ENCODE measurements around the gene PIK3C2G.
"Not testable (repeated sequence)": the region's sequence is repeated elsewhere in the genome, so short reads cannot be mapped to it uniquely, and the experiment has no call there.

The PIK3C2G gene

GRCh38 chr12:18542497-18542896 lies 281.2 kb downstream of the PIK3C2G start:
- H3K27me3 ChIP-seq (replicated peaks in 2 of 5; ENCODE audit: control insufficient read depth in 4 of 5, insufficient read depth in 5 of 5, low read length in 4 of 5); H3K36me3 ChIP-seq (ENCODE audit: control insufficient read depth in 4 of 4, insufficient read depth in 4 of 4, low read length in 3 of 4); H3K4me3 ChIP-seq (ENCODE audit: control insufficient read depth in 1 of 7, extremely low read depth in 1 of 7, insufficient read depth in 4 of 7, low read depth in 2 of 7, low read length in 6 of 7); H3K27ac ChIP-seq (ENCODE audit: insufficient read depth in 1 of 2, low read depth in 1 of 2, low read length in 2 of 2, poor library complexity in 1 of 2, severe bottlenecking in 2 of 2); CTCF ChIA-PET; DNase-seq; POLR2A ChIA-PET; H3K4me1 ChIP-seq (ENCODE audit: control extremely low read depth in 1 of 4, control insufficient read depth in 4 of 4, insufficient read depth in 4 of 4, low read length in 3 of 4); H3K9me3 ChIP-seq (ENCODE audit: control extremely low read depth in 1 of 5, control insufficient read depth in 4 of 5, insufficient read depth in 2 of 5, low read depth in 1 of 5, low read length in 4 of 5): not testable (repeated sequence)
- 100% methylated on average over 2 of the region's 3 CpGs for WGBS (ENCODE audit: insufficient coverage)

DNA sequence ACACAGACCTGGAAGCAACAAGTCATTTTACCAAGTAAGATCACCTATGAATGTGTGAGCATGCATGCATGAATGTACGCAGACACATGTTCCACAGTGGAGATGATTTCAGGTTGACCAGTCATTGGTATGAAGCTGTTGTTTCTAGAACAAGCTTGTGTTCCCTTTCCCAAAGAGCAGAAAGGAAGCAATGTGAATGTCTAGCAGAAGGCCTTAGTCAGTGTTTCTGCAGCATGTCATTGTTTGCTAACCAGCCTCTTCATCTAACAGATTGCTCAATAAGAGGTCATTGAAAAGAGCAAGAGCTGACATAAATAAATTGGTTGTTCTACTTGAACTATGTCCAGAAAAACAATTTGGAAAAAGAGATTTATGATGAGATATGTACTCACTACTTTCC lies 285.1 kb downstream of the PIK3C2G start:
- WGBS (ENCODE audit: insufficient coverage) = 100% methylated on average over 1 of the region's 1 CpG
- no peak overlapping the region for H3K27ac ChIP-seq (ENCODE audit: insufficient read depth in 1 of 2, low read depth in 1 of 2, low read length in 2 of 2, poor library complexity in 1 of 2, severe bottlenecking in 2 of 2)
- ChIA-PET POLR2A (no interaction called here), CTCF (interaction anchor here (1.2 kb wide), 1 partner anchor 640 kb away, joined by 3 read pairs; no protein-coding TSS in a partner anchor)
- H3K27me3 ChIP-seq (replicated peaks in 2 of 5; ENCODE audit: control insufficient read depth in 4 of 5, insufficient read depth in 5 of 5, low read length in 4 of 5) = no peaks in the 10 kb centered on the region
- no peaks in the 10 kb centered on the region for H3K4me1 ChIP-seq (ENCODE audit: control extremely low read depth in 1 of 4, control insufficient read depth in 4 of 4, insufficient read depth in 4 of 4, low read length in 3 of 4)
- DNase-seq = no peak
- H3K4me3 ChIP-seq (ENCODE audit: control insufficient read depth in 1 of 7, extremely low read depth in 1 of 7, insufficient read depth in 4 of 7, low read depth in 2 of 7, low read length in 6 of 7) = no peak overlapping the region
- H3K36me3 ChIP-seq (ENCODE audit: control insufficient read depth in 4 of 4, insufficient read depth in 4 of 4, low read length in 3 of 4) = no peaks in the 10 kb centered on the region
- no peaks in the 10 kb centered on the region for H3K9me3 ChIP-seq (ENCODE audit: control extremely low read depth in 1 of 5, control insufficient read depth in 4 of 5, insufficient read depth in 2 of 5, low read depth in 1 of 5, low read length in 4 of 5)

- DNase-seq = no peak
- Histone ChIP-seq H3K27me3 (replicated peaks in 2 of 5; ENCODE audit: control insufficient read depth in 4 of 5, insufficient read depth in 5 of 5, low read length in 4 of 5) (no peaks in the 10 kb centered on the region), H3K4me1 (ENCODE audit: control extremely low read depth in 1 of 4, control insufficient read depth in 4 of 4, insufficient read depth in 4 of 4, low read length in 3 of 4) (no peaks in the 10 kb centered on the region), H3K36me3 (ENCODE audit: control insufficient read depth in 4 of 4, insufficient read depth in 4 of 4, low read length in 3 of 4) (no peaks in the 10 kb centered on the region), H3K9me3 (ENCODE audit: control extremely low read depth in 1 of 5, control insufficient read depth in 4 of 5, insufficient read depth in 2 of 5, low read depth in 1 of 5, low read length in 4 of 5) (no peaks in the 10 kb centered on the region), H3K27ac (ENCODE audit: insufficient read depth in 1 of 2, low read depth in 1 of 2, low read length in 2 of 2, poor library complexity in 1 of 2, severe bottlenecking in 2 of 2) (no peak overlapping the region), H3K4me3 (ENCODE audit: control insufficient read depth in 1 of 7, extremely low read depth in 1 of 7, insufficient read depth in 4 of 7, low read depth in 2 of 7, low read length in 6 of 7) (no peak overlapping the region)
- CTCF ChIA-PET = no interaction called here
- POLR2A ChIA-PET = no interaction called here
- 100% methylated on average over 2 of the region's 2 CpGs for WGBS (ENCODE audit: insufficient coverage)
Observed at GRCh38 chr12:18549598-18549997, 288.3 kb downstream of the PIK3C2G start.

GRCh38 chr12:18551106-18551505 lies 289.8 kb downstream of the PIK3C2G start:
- Histone ChIP-seq H3K4me1 (ENCODE audit: control extremely low read depth in 1 of 4, control insufficient read depth in 4 of 4, insufficient read depth in 4 of 4, low read length in 3 of 4) (no peaks in the 10 kb centered on the region), H3K4me3 (ENCODE audit: control insufficient read depth in 1 of 7, extremely low read depth in 1 of 7, insufficient read depth in 4 of 7, low read depth in 2 of 7, low read length in 6 of 7) (no peak overlapping the region), H3K27ac (ENCODE audit: insufficient read depth in 1 of 2, low read depth in 1 of 2, low read length in 2 of 2, poor library complexity in 1 of 2, severe bottlenecking in 2 of 2) (no peak overlapping the region), H3K36me3 (ENCODE audit: control insufficient read depth in 4 of 4, insufficient read depth in 4 of 4, low read length in 3 of 4) (no peaks in the 10 kb centered on the region), H3K27me3 (replicated peaks in 2 of 5; ENCODE audit: control insufficient read depth in 4 of 5, insufficient read depth in 5 of 5, low read length in 4 of 5) (no peaks in the 10 kb centered on the region), H3K9me3 (ENCODE audit: control extremely low read depth in 1 of 5, control insufficient read depth in 4 of 5, insufficient read depth in 2 of 5, low read depth in 1 of 5, low read length in 4 of 5) (no peaks in the 10 kb centered on the region)
- DNase-seq = no peak
- ChIA-PET POLR2A (no interaction called here), CTCF (no interaction called here)
- 100% methylated on average over 1 of the region's 1 CpG for WGBS (ENCODE audit: insufficient coverage)

- WGBS (ENCODE audit: insufficient coverage) = 94% methylated on average over 1 of the region's 3 CpGs
- ChIA-PET CTCF (no interaction called here), POLR2A (no interaction called here)
Observed at GRCh38 chr12:18551701-18552100, 290.4 kb downstream of the PIK3C2G start.

GRCh38 chr12:18552829-18553228 lies 291.5 kb downstream of the PIK3C2G start:
- Histone ChIP-seq H3K27ac (ENCODE audit: insufficient read depth in 1 of 2, low read depth in 1 of 2, low read length in 2 of 2, poor library complexity in 1 of 2, severe bottlenecking in 2 of 2) (no peak overlapping the region), H3K4me3 (ENCODE audit: control insufficient read depth in 1 of 7, extremely low read depth in 1 of 7, insufficient read depth in 4 of 7, low read depth in 2 of 7, low read length in 6 of 7) (no peak overlapping the region), H3K9me3 (ENCODE audit: control extremely low read depth in 1 of 5, control insufficient read depth in 4 of 5, insufficient read depth in 2 of 5, low read depth in 1 of 5, low read length in 4 of 5) (no peaks in the 10 kb centered on the region), H3K4me1 (ENCODE audit: control extremely low read depth in 1 of 4, control insufficient read depth in 4 of 4, insufficient read depth in 4 of 4, low read length in 3 of 4) (no peaks in the 10 kb centered on the region), H3K36me3 (ENCODE audit: control insufficient read depth in 4 of 4, insufficient read depth in 4 of 4, low read length in 3 of 4) (no peaks in the 10 kb centered on the region), H3K27me3 (replicated peaks in 2 of 5; ENCODE audit: control insufficient read depth in 4 of 5, insufficient read depth in 5 of 5, low read length in 4 of 5) (no peaks in the 10 kb centered on the region)
- WGBS (ENCODE audit: insufficient coverage) = 100% methylated on average over 3 of the region's 5 CpGs
- ChIA-PET POLR2A (no interaction called here), CTCF (no interaction called here)
- no peak for DNase-seq

More at GRCh38 chr12:18551701-18552100, 290.4 kb downstream of the PIK3C2G start:
- H3K9me3 ChIP-seq (ENCODE audit: control extremely low read depth in 1 of 5, control insufficient read depth in 4 of 5, insufficient read depth in 2 of 5, low read depth in 1 of 5, low read length in 4 of 5) = no peaks in the 10 kb centered on the region
- no peaks in the 10 kb centered on the region for H3K4me1 ChIP-seq (ENCODE audit: control extremely low read depth in 1 of 4, control insufficient read depth in 4 of 4, insufficient read depth in 4 of 4, low read length in 3 of 4)
- DNase-seq = no peak
- H3K36me3 ChIP-seq (ENCODE audit: control insufficient read depth in 4 of 4, insufficient read depth in 4 of 4, low read length in 3 of 4) = no peaks in the 10 kb centered on the region
- H3K4me3 ChIP-seq (ENCODE audit: control insufficient read depth in 1 of 7, extremely low read depth in 1 of 7, insufficient read depth in 4 of 7, low read depth in 2 of 7, low read length in 6 of 7) = no peak overlapping the region
- no peak overlapping the region for H3K27ac ChIP-seq (ENCODE audit: insufficient read depth in 1 of 2, low read depth in 1 of 2, low read length in 2 of 2, poor library complexity in 1 of 2, severe bottlenecking in 2 of 2)
- no peaks in the 10 kb centered on the region for H3K27me3 ChIP-seq (replicated peaks in 2 of 5; ENCODE audit: control insufficient read depth in 4 of 5, insufficient read depth in 5 of 5, low read length in 4 of 5)

GRCh38 chr12:18556161-18556560 lies 294.8 kb downstream of the PIK3C2G start:
- Histone ChIP-seq H3K4me1 (ENCODE audit: control extremely low read depth in 1 of 4, control insufficient read depth in 4 of 4, insufficient read depth in 4 of 4, low read length in 3 of 4) (peaks cover 0 to 5% (median 4%) of the 10 kb centered on the region in 4 experiments), H3K4me3 (ENCODE audit: control insufficient read depth in 1 of 7, extremely low read depth in 1 of 7, insufficient read depth in 4 of 7, low read depth in 2 of 7, low read length in 6 of 7) (no peak overlapping the region), H3K9me3 (ENCODE audit: control extremely low read depth in 1 of 5, control insufficient read depth in 4 of 5, insufficient read depth in 2 of 5, low read depth in 1 of 5, low read length in 4 of 5) (peaks cover 0 to 1% (median 0%) of the 10 kb centered on the region in 5 experiments), H3K27ac (ENCODE audit: insufficient read depth in 1 of 2, low read depth in 1 of 2, low read length in 2 of 2, poor library complexity in 1 of 2, severe bottlenecking in 2 of 2) (no peak overlapping the region), H3K36me3 (ENCODE audit: control insufficient read depth in 4 of 4, insufficient read depth in 4 of 4, low read length in 3 of 4) (no peaks in the 10 kb centered on the region), H3K27me3 (replicated peaks in 2 of 5; ENCODE audit: control insufficient read depth in 4 of 5, insufficient read depth in 5 of 5, low read length in 4 of 5) (no peaks in the 10 kb centered on the region)
- no peak for DNase-seq
- CTCF ChIA-PET = interaction anchor here (1.2 kb wide), 1 partner anchor 8 kb away, joined by 3 read pairs; no protein-coding TSS in a partner anchor
- POLR2A ChIA-PET = no interaction called here
- WGBS (ENCODE audit: insufficient coverage) = no CpG with 5 or more reads among the region's 2 CpGs

Measured in common myeloid progenitor, CD34-positive (primary cell).